ENCODE data around the gene GDAP2.

The GDAP2 gene

DNA sequence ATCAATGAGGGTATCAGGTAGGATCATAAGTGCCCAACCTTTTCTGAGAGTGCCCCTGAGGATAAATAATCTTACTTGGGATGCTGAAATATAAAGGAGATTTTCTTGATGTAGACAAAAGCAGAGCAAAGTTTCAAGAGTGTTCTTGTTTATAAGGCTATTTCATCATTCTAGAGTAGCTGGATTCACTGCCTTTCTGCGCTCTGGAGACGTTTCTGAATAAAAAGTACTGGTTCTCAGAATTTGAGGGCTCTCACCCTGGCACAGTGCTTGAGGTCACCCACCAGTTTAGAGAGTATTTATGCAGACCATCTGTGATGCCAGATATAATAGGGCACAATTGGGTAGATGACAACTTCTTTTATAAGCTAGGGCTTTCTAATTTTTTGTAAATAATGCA, 103.3 kb downstream of the GDAP2 start:
- Mint-ChIP-seq H3K27me3 (peaks cover 34% of the 10 kb centered on the region), H3K4me3 (no peak overlapping the region), H3K36me3 (ENCODE audit: insufficient read depth) (no peaks in the 10 kb centered on the region), H3K9me3 (no peaks in the 10 kb centered on the region), H3K4me1 (no peaks in the 10 kb centered on the region), H3K27ac (ENCODE audit: low read depth) (no peak overlapping the region)
- DNase-seq (ENCODE audit: low spot score in 2 of 2) (no peak), ATAC-seq (replicated peaks; ENCODE audit: extremely low read depth, poor library complexity, severe bottlenecking) (no peak)

DNA sequence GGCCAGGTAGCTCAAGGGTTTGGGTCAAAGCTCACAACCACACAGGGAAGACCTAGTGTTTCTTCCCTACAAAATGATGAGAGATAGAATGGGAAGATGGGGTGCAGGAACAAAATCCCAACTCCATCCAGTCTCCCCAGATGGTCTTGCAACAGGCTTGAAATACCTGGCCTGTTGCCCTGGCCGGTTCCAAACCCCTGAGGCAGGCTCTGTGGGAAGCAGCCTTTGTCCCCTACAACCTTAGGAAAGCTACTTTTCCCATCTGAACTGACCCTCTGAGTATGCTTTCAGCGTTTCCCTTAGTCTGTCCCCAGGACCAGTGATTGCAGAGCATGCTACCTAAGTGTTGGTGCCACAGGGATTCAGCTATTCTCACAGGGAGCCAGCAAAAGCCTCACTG, 104.0 kb downstream of the GDAP2 start:
- peaks cover 34% of the 10 kb centered on the region for H3K27me3 Mint-ChIP-seq
- no peaks in the 10 kb centered on the region for H3K4me1 Mint-ChIP-seq
- no peaks in the 10 kb centered on the region for H3K9me3 Mint-ChIP-seq
- no peaks in the 10 kb centered on the region for H3K36me3 Mint-ChIP-seq (ENCODE audit: insufficient read depth)
- H3K4me3 Mint-ChIP-seq, result no peak overlapping the region
- DNase-seq (ENCODE audit: low spot score in 2 of 2) (no peak), ATAC-seq (replicated peaks; ENCODE audit: extremely low read depth, poor library complexity, severe bottlenecking) (no peak)
- H3K27ac Mint-ChIP-seq (ENCODE audit: low read depth), result no peak overlapping the region

- no peaks in the 10 kb centered on the region for H3K36me3 Mint-ChIP-seq (ENCODE audit: insufficient read depth)
- H3K9me3 Mint-ChIP-seq, result no peaks in the 10 kb centered on the region
- H3K27ac Mint-ChIP-seq (ENCODE audit: low read depth), result no peak overlapping the region
- H3K4me3 Mint-ChIP-seq, result no peak overlapping the region
- ATAC-seq (replicated peaks; ENCODE audit: extremely low read depth, poor library complexity, severe bottlenecking) (no peak), DNase-seq (ENCODE audit: low spot score in 2 of 2) (no peak)
- peaks cover 34% of the 10 kb centered on the region for H3K27me3 Mint-ChIP-seq
- no peaks in the 10 kb centered on the region for H3K4me1 Mint-ChIP-seq
Observed at GRCh38 chr1:117824616-117825015, 104.8 kb downstream of the GDAP2 start.

- Mint-ChIP-seq H3K9me3 (no peaks in the 10 kb centered on the region), H3K27me3 (peaks cover 18% of the 10 kb centered on the region), H3K4me3 (no peak overlapping the region), H3K27ac (ENCODE audit: low read depth) (no peak overlapping the region), H3K36me3 (ENCODE audit: insufficient read depth) (no peaks in the 10 kb centered on the region), H3K4me1 (no peaks in the 10 kb centered on the region)
- DNase-seq (ENCODE audit: low spot score in 2 of 2), result no peak
- no peak for ATAC-seq (replicated peaks; ENCODE audit: extremely low read depth, poor library complexity, severe bottlenecking)
Observed at GRCh38 chr1:117821774-117822482, 107.5 kb downstream of the GDAP2 start.

DNA sequence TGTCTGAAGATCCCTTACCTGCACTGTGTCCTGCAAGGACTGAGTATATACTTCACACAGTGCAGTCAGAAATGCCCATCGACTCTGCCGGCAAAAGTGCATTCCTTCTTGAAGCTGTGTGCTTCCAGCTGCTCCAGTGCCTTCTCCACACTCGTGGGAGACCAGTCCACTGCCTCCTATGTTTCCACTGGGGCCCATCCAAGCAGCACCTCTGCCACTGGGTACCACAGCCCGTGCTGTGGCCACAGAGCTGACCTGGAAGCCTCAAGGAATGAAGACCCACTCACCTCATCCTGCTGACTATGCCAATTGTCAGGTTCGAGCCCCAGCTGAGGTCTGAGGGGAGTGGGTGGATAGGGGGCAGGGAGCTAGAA, 108.1 kb downstream of the GDAP2 start:
- H3K4me3 Mint-ChIP-seq, result no peak overlapping the region
- ATAC-seq (replicated peaks; ENCODE audit: extremely low read depth, poor library complexity, severe bottlenecking), result no peak
- H3K27ac Mint-ChIP-seq (ENCODE audit: low read depth), result no peak overlapping the region
- H3K9me3 Mint-ChIP-seq, result no peaks in the 10 kb centered on the region
- H3K27me3 Mint-ChIP-seq, result peaks cover 15% of the 10 kb centered on the region
- DNase-seq (ENCODE audit: low spot score in 2 of 2), result no peak
- no peaks in the 10 kb centered on the region for H3K4me1 Mint-ChIP-seq
- no peaks in the 10 kb centered on the region for H3K36me3 Mint-ChIP-seq (ENCODE audit: insufficient read depth)

- no peak for DNase-seq (ENCODE audit: low spot score in 2 of 2)
- ATAC-seq (replicated peaks; ENCODE audit: extremely low read depth, poor library complexity, severe bottlenecking), result no peak
- no peaks in the 10 kb centered on the region for H3K36me3 Mint-ChIP-seq (ENCODE audit: insufficient read depth)
- peaks cover 15% of the 10 kb centered on the region for H3K27me3 Mint-ChIP-seq
- H3K27ac Mint-ChIP-seq (ENCODE audit: low read depth), result no peak overlapping the region
- no peaks in the 10 kb centered on the region for H3K4me1 Mint-ChIP-seq
- no peaks in the 10 kb centered on the region for H3K9me3 Mint-ChIP-seq
- H3K4me3 Mint-ChIP-seq, result no peak overlapping the region
Observed at GRCh38 chr1:117820694-117821381, 108.6 kb downstream of the GDAP2 start.

GRCh38 chr1:117820096-117820495, 109.3 kb downstream of the GDAP2 start:
- Mint-ChIP-seq H3K4me1 (no peaks in the 10 kb centered on the region), H3K4me3 (no peak overlapping the region), H3K36me3 (ENCODE audit: insufficient read depth) (no peaks in the 10 kb centered on the region), H3K9me3 (no peaks in the 10 kb centered on the region), H3K27ac (ENCODE audit: low read depth) (no peak overlapping the region), H3K27me3 (peaks cover 12% of the 10 kb centered on the region)
- ATAC-seq (replicated peaks; ENCODE audit: extremely low read depth, poor library complexity, severe bottlenecking) (no peak), DNase-seq (ENCODE audit: low spot score in 2 of 2) (no peak)

DNA sequence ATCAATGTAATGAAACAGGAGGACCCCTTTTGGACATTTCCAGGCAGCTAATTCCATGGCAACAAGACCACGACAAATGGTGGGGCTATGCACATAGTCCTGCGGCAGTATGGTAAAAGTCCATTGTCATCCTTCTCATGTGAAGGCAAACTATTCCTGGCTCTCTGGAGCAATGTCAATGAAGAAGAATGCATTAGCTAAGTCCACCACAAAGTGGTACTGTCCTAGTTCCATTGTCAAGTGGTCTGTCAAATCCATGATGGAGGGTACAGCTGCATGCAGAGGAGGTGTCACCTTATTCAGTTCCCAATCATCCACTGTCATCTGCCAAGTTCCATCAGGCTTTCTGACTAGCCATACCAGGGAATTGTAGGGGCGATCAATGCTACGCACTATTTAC, 110.1 kb downstream of the GDAP2 start:
- H3K27me3 Mint-ChIP-seq, result peaks cover 4% of the 10 kb centered on the region
- H3K27ac Mint-ChIP-seq (ENCODE audit: low read depth), result no peak overlapping the region
- H3K4me3 Mint-ChIP-seq, result no peak overlapping the region
- H3K9me3 Mint-ChIP-seq, result no peaks in the 10 kb centered on the region
- ATAC-seq (replicated peaks; ENCODE audit: extremely low read depth, poor library complexity, severe bottlenecking) (no peak), DNase-seq (ENCODE audit: low spot score in 2 of 2) (no peak)
- H3K4me1 Mint-ChIP-seq, result no peaks in the 10 kb centered on the region
- H3K36me3 Mint-ChIP-seq (ENCODE audit: insufficient read depth), result no peaks in the 10 kb centered on the region

GRCh38 chr1:117818456-117818855, 111.0 kb downstream of the GDAP2 start:
- H3K36me3 Mint-ChIP-seq (ENCODE audit: insufficient read depth), result no peaks in the 10 kb centered on the region
- no peak for ATAC-seq (replicated peaks; ENCODE audit: extremely low read depth, poor library complexity, severe bottlenecking)
- no peaks in the 10 kb centered on the region for H3K27me3 Mint-ChIP-seq
- H3K4me1 Mint-ChIP-seq, result no peaks in the 10 kb centered on the region
- no peak overlapping the region for H3K27ac Mint-ChIP-seq (ENCODE audit: low read depth)
- no peak for DNase-seq (ENCODE audit: low spot score in 2 of 2)
- no peak overlapping the region for H3K4me3 Mint-ChIP-seq
- no peaks in the 10 kb centered on the region for H3K9me3 Mint-ChIP-seq

GRCh38 chr1:117817629-117818028, 111.8 kb downstream of the GDAP2 start:
- ATAC-seq (replicated peaks; ENCODE audit: extremely low read depth, poor library complexity, severe bottlenecking), result no peak
- DNase-seq (ENCODE audit: low spot score in 2 of 2), result no peak
- no peak overlapping the region for H3K4me3 Mint-ChIP-seq
- no peaks in the 10 kb centered on the region for H3K4me1 Mint-ChIP-seq
- H3K36me3 Mint-ChIP-seq (ENCODE audit: insufficient read depth), result no peaks in the 10 kb centered on the region
- no peak overlapping the region for H3K27ac Mint-ChIP-seq (ENCODE audit: low read depth)
- H3K9me3 Mint-ChIP-seq, result no peaks in the 10 kb centered on the region
- no peaks in the 10 kb centered on the region for H3K27me3 Mint-ChIP-seq

DNA sequence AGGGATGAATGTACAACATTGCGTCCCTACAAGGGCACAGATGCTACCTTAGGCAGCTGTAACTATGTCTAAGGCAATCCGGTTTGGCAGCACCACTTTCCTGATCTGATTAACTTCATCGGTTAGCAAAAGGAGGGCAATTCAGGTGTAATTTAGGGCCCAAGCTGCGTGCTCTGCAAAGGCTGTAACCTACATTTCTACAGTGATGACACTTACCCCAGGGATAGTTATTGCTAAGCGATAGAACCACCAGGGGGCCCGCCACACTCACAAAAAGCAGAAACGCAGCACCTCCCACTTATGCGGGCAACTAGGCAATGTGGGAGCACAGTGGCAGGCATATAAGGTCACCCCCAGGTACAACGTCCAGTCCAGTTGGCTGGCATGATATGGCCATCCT, 113.5 kb downstream of the GDAP2 start:
- DNase-seq (ENCODE audit: low spot score in 2 of 2) (no peak), ATAC-seq (replicated peaks; ENCODE audit: extremely low read depth, poor library complexity, severe bottlenecking) (no peak)
- H3K4me1 Mint-ChIP-seq, result no peaks in the 10 kb centered on the region
- H3K9me3 Mint-ChIP-seq, result no peaks in the 10 kb centered on the region
- H3K36me3 Mint-ChIP-seq (ENCODE audit: insufficient read depth), result no peaks in the 10 kb centered on the region
- no peak overlapping the region for H3K27ac Mint-ChIP-seq (ENCODE audit: low read depth)
- no peak overlapping the region for H3K4me3 Mint-ChIP-seq
- H3K27me3 Mint-ChIP-seq, result no peaks in the 10 kb centered on the region

- H3K27ac Mint-ChIP-seq (ENCODE audit: low read depth), result no peak overlapping the region
- H3K9me3 Mint-ChIP-seq, result no peaks in the 10 kb centered on the region
- no peak for ATAC-seq (replicated peaks; ENCODE audit: extremely low read depth, poor library complexity, severe bottlenecking)
- H3K36me3 Mint-ChIP-seq (ENCODE audit: insufficient read depth), result no peaks in the 10 kb centered on the region
- H3K27me3 Mint-ChIP-seq, result no peaks in the 10 kb centered on the region
- no peak for DNase-seq (ENCODE audit: low spot score in 2 of 2)
- H3K4me1 Mint-ChIP-seq, result no peaks in the 10 kb centered on the region
- H3K4me3 Mint-ChIP-seq, result no peak overlapping the region
Observed at GRCh38 chr1:117814856-117815797, 114.3 kb downstream of the GDAP2 start.
